Measurements from ENCODE around the gene COPS3. TPM values are rescaled to one million over a fixed set of nuclear protein-coding genes. Genes with fewer than 3 reads are reported as not detected.

COPS3 gene
- total RNA-seq, 1 experiment from 2014 or later, result 157 TPM

DNA sequence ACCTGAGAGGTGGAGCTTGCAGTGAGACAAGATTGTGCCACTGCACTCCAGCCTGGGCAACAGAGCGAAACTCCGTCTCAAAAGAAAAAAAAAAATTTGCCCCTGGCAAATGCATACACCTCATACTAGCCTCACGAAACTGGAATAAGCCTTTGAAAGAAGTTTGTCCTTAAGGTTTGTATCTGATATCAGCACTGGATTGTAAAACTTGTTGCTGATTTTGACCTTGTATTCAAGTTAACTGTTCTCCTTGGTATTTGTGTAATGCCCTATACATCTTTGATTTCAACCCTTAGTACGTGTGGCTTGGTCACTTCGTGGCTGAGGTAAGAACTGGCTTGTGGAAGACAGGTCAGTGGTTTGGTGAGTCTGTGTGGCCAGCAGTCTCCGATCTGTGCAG lies 37.9 kb downstream of the COPS3 start:
- Histone ChIP-seq H3K4me3 (ENCODE audit: low read depth, low read length, poor library complexity, severe bottlenecking) (no peak overlapping the region), H3K27me3 (replicated peaks; ENCODE audit: insufficient read depth, low read depth, low read length, poor library complexity) (no peaks in the 10 kb centered on the region), H3K27ac (ENCODE audit: low read depth, low read length, poor library complexity, severe bottlenecking) (no peak overlapping the region), H3K9me3 (ENCODE audit: low read depth, low read length, poor library complexity, severe bottlenecking) (no peaks in the 10 kb centered on the region), H3K4me1 (ENCODE audit: insufficient read depth, low read length, poor library complexity, severe bottlenecking) (no peaks in the 10 kb centered on the region), H3K36me3 (ENCODE audit: insufficient read depth, low read length, poor library complexity, severe bottlenecking) (peaks cover 26% of the 10 kb centered on the region)
- intact Hi-C loops (cut with micrococcal nuclease; ENCODE audit: unreplicated experiment), result no loop called here
- ChIA-PET POLR2A (ENCODE audit: low non-redundant PET) (no interaction called here), CTCF (no interaction called here)
- no TSS peak for BruUV-seq (replicated peaks)
- TF ChIP-seq, protein P1, sequence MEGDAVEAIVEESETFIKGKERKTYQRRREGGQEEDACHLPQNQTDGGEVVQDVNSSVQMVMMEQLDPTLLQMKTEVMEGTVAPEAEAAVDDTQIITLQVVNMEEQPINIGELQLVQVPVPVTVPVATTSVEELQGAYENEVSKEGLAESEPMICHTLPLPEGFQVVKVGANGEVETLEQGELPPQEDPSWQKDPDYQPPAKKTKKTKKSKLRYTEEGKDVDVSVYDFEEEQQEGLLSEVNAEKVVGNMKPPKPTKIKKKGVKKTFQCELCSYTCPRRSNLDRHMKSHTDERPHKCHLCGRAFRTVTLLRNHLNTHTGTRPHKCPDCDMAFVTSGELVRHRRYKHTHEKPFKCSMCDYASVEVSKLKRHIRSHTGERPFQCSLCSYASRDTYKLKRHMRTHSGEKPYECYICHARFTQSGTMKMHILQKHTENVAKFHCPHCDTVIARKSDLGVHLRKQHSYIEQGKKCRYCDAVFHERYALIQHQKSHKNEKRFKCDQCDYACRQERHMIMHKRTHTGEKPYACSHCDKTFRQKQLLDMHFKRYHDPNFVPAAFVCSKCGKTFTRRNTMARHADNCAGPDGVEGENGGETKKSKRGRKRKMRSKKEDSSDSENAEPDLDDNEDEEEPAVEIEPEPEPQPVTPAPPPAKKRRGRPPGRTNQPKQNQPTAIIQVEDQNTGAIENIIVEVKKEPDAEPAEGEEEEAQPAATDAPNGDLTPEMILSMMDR (conservative IDR thresholded peaks at IDR 0.05; ENCODE audit: low read depth, low read length), result no peak
- TF ChIP-seq EZH2 (IDR thresholded peaks at IDR 0.05; ENCODE audit: borderline replicate concordance, low read depth, low read length, poor library complexity, severe bottlenecking), result no peak
- no peak for DNase-seq (ENCODE audit: low spot score)

DNA sequence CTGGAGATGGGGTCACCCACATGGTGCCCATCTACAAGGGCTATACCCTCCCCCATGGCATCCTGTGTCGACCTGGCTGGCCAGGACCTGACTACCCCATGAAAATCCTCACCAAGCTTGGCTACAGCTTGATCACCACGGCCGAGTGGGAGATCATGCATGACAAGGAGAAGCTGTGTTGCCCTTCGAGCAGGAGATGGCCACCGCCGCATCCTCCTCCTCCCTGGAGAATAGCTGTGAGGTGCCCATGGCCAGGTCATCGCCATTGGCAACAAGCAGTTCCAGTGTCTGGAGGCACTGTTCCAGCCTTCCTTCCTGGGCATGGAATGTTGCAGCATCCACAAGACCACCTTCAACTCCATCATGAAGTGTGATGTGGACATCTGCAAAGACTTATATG lies 38.8 kb downstream of the COPS3 start:
- Histone ChIP-seq H3K4me1 (ENCODE audit: insufficient read depth, low read length, poor library complexity, severe bottlenecking) (no peaks in the 10 kb centered on the region), H3K36me3 (ENCODE audit: insufficient read depth, low read length, poor library complexity, severe bottlenecking) (peaks cover 18% of the 10 kb centered on the region), H3K27me3 (replicated peaks; ENCODE audit: insufficient read depth, low read depth, low read length, poor library complexity) (no peaks in the 10 kb centered on the region), H3K4me3 (ENCODE audit: low read depth, low read length, poor library complexity, severe bottlenecking) (no peak overlapping the region), H3K9me3 (ENCODE audit: low read depth, low read length, poor library complexity, severe bottlenecking) (no peaks in the 10 kb centered on the region), H3K27ac (ENCODE audit: low read depth, low read length, poor library complexity, severe bottlenecking) (no peak overlapping the region)
- CTCF ChIA-PET, result no interaction called here
- intact Hi-C loops (cut with micrococcal nuclease; ENCODE audit: unreplicated experiment), result no loop called here
- TF ChIP-seq, protein P1 (conservative IDR thresholded peaks at IDR 0.05; ENCODE audit: low read depth, low read length), result no peak
- no peak for TF ChIP-seq EZH2 (IDR thresholded peaks at IDR 0.05; ENCODE audit: borderline replicate concordance, low read depth, low read length, poor library complexity, severe bottlenecking)
- POLR2A ChIA-PET (ENCODE audit: low non-redundant PET), result no interaction called here
- no TSS peak for BruUV-seq (replicated peaks)
- no peak for DNase-seq (ENCODE audit: low spot score)

DNA sequence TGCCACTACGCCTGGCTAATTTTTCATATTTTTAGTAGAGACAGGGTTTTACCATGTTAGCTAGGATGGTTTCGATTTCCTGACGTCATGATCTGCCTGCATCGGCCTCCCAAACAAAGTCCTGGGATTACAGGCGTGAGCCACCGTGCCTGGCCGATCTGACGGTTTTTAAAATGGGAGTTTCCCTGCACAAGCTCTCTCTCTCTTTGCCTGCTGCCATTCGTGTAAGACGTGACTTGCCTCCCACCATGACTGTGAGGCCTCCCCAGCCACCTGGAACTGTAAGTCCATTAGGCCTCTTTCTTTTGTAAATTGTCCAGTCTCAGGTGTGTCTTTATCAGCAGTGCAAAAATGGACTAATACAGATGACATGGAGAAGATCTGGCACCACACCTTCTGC lies 39.4 kb downstream of the COPS3 start:
- CTCF ChIA-PET, result no interaction called here
- Histone ChIP-seq H3K27me3 (replicated peaks; ENCODE audit: insufficient read depth, low read depth, low read length, poor library complexity) (no peaks in the 10 kb centered on the region), H3K4me1 (ENCODE audit: insufficient read depth, low read length, poor library complexity, severe bottlenecking) (no peaks in the 10 kb centered on the region), H3K4me3 (ENCODE audit: low read depth, low read length, poor library complexity, severe bottlenecking) (no peak overlapping the region), H3K9me3 (ENCODE audit: low read depth, low read length, poor library complexity, severe bottlenecking) (no peaks in the 10 kb centered on the region), H3K36me3 (ENCODE audit: insufficient read depth, low read length, poor library complexity, severe bottlenecking) (peaks cover 12% of the 10 kb centered on the region), H3K27ac (ENCODE audit: low read depth, low read length, poor library complexity, severe bottlenecking) (no peak overlapping the region)
- no peak for DNase-seq (ENCODE audit: low spot score)
- TF ChIP-seq, protein P1 (conservative IDR thresholded peaks at IDR 0.05; ENCODE audit: low read depth, low read length), result no peak
- no peak for TF ChIP-seq EZH2 (IDR thresholded peaks at IDR 0.05; ENCODE audit: borderline replicate concordance, low read depth, low read length, poor library complexity, severe bottlenecking)
- no TSS peak for BruUV-seq (replicated peaks)
- POLR2A ChIA-PET (ENCODE audit: low non-redundant PET), result no interaction called here
- intact Hi-C loops (cut with micrococcal nuclease; ENCODE audit: unreplicated experiment), result no loop called here
